ENCODE measurements around the gene MARCHF4. TPM values are rescaled to one million over a fixed set of nuclear protein-coding genes. Genes with fewer than 3 reads are reported as not detected.

Gene MARCHF4
- total and polyA plus RNA-seq, 9 of the 15 experiments (the other 6 are each of a cell fraction or from before 2014, with no cell fraction given), result 0.05 TPM; not detected in 8

DNA sequence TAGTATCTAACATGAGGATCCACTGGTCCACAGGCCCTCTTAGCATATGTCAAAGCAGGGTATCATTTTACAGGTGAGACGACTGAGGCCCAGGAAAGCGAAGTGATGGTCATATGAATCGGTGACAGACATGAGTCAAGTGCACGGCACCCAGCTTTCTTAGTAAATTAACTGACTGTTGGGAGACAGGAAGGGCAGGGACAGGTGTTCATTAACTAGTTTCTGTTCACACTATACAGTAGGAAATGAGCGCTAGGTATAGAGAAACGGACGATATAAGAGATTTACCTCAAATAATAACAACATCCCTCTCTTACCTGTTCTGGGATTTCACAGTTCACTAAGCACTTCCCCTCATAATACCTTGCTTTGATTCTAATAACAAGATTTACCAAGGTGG is 38.3 kb upstream of the MARCHF4 start:
- Histone ChIP-seq H3K27me3 (ENCODE audit: control insufficient read depth in 2 of 2, insufficient read depth in 2 of 2, low read length in 2 of 2) (peaks cover 0 to 2% of the 10 kb centered on the region in 2 experiments; a peak in 3 of 5 replicates), H3K27ac (ENCODE audit: extremely low read depth, low read depth, low read length) (no peak overlapping the region), H3K9me1 (ENCODE audit: control insufficient read depth, insufficient read depth, low read length) (no peaks in the 10 kb centered on the region), H2AFZ (ENCODE audit: low read depth, low read length) (no peak overlapping the region), H3K4me1 (replicated peaks in 1 of 2; ENCODE audit: control insufficient read depth in 2 of 2, insufficient read depth in 2 of 2, low read length in 2 of 2) (peaks cover 5 to 9% of the 10 kb centered on the region in 2 experiments; a peak in 4 of 5 replicates), H3K9me3 (replicated peaks; ENCODE audit: control insufficient read depth, insufficient read depth, low read depth, low read length) (no peaks in the 10 kb centered on the region), H3K79me2 (ENCODE audit: control insufficient read depth, insufficient read depth, low read length) (peaks cover 25% of the 10 kb centered on the region), H3K9ac (ENCODE audit: insufficient read depth in 1 of 2, low read depth in 2 of 2, low read length in 2 of 2) (no peak overlapping the region), H4K20me1 (replicated peaks; ENCODE audit: control insufficient read depth, insufficient read depth, low read length) (no peaks in the 10 kb centered on the region), H3K4me3 (no peak overlapping the region), H3K4me2 (ENCODE audit: insufficient read depth, low read length) (no peak overlapping the region), H3K36me3 (ENCODE audit: control insufficient read depth, insufficient read depth, low read length) (peaks cover 12% of the 10 kb centered on the region)
- in situ Hi-C loops (cut with MboI), result no loop called here
- FAIRE-seq (no peak), DNase-seq (ENCODE audit: extremely low read depth in 1 of 4, low spot score in 3 of 4) (no peak), ATAC-seq (no peak)
- WGBS (ENCODE audit: insufficient coverage, low coverage, missing lambda C conversion rate), result 92% methylated on average over 6 of the region's 7 CpGs
- POLR2A ChIA-PET, result no interaction called here
- intact Hi-C loops (cut with micrococcal nuclease), result no loop called here
- CTCF ChIA-PET (ENCODE audit: low intra/inter-chr PET ratio), result no interaction called here
- no TSS peak for BruUV-seq (replicated peaks)
- TF ChIP-seq BRCA1 (IDR thresholded peaks at IDR 0.05), result no peak
- TF ChIP-seq BRCA1 (CRISPR knock-in tag; IDR thresholded peaks at IDR 0.05), result no peak
- TF ChIP-seq, protein P1, sequence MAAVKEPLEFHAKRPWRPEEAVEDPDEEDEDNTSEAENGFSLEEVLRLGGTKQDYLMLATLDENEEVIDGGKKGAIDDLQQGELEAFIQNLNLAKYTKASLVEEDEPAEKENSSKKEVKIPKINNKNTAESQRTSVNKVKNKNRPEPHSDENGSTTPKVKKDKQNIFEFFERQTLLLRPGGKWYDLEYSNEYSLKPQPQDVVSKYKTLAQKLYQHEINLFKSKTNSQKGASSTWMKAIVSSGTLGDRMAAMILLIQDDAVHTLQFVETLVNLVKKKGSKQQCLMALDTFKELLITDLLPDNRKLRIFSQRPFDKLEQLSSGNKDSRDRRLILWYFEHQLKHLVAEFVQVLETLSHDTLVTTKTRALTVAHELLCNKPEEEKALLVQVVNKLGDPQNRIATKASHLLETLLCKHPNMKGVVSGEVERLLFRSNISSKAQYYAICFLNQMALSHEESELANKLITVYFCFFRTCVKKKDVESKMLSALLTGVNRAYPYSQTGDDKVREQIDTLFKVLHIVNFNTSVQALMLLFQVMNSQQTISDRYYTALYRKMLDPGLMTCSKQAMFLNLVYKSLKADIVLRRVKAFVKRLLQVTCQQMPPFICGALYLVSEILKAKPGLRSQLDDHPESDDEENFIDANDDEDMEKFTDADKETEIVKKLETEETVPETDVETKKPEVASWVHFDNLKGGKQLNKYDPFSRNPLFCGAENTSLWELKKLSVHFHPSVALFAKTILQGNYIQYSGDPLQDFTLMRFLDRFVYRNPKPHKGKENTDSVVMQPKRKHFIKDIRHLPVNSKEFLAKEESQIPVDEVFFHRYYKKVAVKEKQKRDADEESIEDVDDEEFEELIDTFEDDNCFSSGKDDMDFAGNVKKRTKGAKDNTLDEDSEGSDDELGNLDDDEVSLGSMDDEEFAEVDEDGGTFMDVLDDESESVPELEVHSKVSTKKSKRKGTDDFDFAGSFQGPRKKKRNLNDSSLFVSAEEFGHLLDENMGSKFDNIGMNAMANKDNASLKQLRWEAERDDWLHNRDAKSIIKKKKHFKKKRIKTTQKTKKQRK (IDR thresholded peaks at IDR 0.05; ENCODE audit: borderline replicate concordance, low read depth, low read length), result no peak
- no peak for TF ChIP-seq ETV5 (CRISPR knock-in tag; IDR thresholded peaks at IDR 0.05; ENCODE audit: low read depth)
- TF ChIP-seq, protein P2, sequence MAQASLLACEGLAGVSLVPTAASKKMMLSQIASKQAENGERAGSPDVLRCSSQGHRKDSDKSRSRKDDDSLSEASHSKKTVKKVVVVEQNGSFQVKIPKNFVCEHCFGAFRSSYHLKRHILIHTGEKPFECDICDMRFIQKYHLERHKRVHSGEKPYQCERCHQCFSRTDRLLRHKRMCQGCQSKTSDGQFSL (CRISPR knock-in tag; IDR thresholded peaks at IDR 0.05), result no peak
- TF ChIP-seq, protein P2 (tag; IDR thresholded peaks at IDR 0.05), result no peak
- no peak for TF ChIP-seq PHB2 (IDR thresholded peaks at IDR 0.05; ENCODE audit: low read depth)
- TF ChIP-seq, protein P3, sequence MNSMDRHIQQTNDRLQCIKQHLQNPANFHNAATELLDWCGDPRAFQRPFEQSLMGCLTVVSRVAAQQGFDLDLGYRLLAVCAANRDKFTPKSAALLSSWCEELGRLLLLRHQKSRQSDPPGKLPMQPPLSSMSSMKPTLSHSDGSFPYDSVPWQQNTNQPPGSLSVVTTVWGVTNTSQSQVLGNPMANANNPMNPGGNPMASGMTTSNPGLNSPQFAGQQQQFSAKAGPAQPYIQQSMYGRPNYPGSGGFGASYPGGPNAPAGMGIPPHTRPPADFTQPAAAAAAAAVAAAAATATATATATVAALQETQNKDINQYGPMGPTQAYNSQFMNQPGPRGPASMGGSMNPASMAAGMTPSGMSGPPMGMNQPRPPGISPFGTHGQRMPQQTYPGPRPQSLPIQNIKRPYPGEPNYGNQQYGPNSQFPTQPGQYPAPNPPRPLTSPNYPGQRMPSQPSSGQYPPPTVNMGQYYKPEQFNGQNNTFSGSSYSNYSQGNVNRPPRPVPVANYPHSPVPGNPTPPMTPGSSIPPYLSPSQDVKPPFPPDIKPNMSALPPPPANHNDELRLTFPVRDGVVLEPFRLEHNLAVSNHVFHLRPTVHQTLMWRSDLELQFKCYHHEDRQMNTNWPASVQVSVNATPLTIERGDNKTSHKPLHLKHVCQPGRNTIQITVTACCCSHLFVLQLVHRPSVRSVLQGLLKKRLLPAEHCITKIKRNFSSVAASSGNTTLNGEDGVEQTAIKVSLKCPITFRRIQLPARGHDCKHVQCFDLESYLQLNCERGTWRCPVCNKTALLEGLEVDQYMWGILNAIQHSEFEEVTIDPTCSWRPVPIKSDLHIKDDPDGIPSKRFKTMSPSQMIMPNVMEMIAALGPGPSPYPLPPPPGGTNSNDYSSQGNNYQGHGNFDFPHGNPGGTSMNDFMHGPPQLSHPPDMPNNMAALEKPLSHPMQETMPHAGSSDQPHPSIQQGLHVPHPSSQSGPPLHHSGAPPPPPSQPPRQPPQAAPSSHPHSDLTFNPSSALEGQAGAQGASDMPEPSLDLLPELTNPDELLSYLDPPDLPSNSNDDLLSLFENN (IDR thresholded peaks at IDR 0.05; ENCODE audit: low read depth in 2 of 2, low read length in 2 of 2), result no peak
- TF ChIP-seq, protein P4, sequence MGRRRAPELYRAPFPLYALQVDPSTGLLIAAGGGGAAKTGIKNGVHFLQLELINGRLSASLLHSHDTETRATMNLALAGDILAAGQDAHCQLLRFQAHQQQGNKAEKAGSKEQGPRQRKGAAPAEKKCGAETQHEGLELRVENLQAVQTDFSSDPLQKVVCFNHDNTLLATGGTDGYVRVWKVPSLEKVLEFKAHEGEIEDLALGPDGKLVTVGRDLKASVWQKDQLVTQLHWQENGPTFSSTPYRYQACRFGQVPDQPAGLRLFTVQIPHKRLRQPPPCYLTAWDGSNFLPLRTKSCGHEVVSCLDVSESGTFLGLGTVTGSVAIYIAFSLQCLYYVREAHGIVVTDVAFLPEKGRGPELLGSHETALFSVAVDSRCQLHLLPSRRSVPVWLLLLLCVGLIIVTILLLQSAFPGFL (CRISPR knock-in tag; IDR thresholded peaks at IDR 0.05), result no peak
- TF ChIP-seq ELF2 (CRISPR knock-in tag; IDR thresholded peaks at IDR 0.05), result no peak
- no peak for TF ChIP-seq ZNF584 (CRISPR knock-in tag; IDR thresholded peaks at IDR 0.05; ENCODE audit: low read depth)
- TF ChIP-seq KAT2B (IDR thresholded peaks at IDR 0.05; ENCODE audit: low read depth, low read length), result no peak
- TF ChIP-seq MLX (CRISPR knock-in tag; conservative IDR thresholded peaks at IDR 0.05), result no peak

All from K562 (cell line).